Measurements from ENCODE around the gene SANBR.

DNA sequence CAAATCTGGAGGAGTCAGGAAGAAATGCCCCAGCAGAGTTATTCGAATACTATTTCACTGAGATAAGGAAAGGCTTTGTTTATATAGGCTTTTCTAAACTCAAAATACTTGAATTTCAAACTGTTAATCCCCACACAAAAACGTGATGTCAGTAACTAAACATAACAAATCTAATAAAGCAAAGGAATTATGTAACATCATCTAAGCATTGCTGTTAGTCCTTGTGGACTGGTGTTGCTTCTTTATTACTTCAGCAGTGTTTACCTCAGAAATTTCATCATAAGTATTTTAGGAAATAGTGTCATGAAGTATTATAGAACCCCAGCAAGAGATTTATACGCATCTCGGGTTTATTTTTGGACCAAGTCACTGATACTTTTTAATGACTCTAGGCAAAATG, 19.7 kb upstream of the SANBR start:
- TF ChIP-seq, protein P1, sequence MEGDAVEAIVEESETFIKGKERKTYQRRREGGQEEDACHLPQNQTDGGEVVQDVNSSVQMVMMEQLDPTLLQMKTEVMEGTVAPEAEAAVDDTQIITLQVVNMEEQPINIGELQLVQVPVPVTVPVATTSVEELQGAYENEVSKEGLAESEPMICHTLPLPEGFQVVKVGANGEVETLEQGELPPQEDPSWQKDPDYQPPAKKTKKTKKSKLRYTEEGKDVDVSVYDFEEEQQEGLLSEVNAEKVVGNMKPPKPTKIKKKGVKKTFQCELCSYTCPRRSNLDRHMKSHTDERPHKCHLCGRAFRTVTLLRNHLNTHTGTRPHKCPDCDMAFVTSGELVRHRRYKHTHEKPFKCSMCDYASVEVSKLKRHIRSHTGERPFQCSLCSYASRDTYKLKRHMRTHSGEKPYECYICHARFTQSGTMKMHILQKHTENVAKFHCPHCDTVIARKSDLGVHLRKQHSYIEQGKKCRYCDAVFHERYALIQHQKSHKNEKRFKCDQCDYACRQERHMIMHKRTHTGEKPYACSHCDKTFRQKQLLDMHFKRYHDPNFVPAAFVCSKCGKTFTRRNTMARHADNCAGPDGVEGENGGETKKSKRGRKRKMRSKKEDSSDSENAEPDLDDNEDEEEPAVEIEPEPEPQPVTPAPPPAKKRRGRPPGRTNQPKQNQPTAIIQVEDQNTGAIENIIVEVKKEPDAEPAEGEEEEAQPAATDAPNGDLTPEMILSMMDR (IDR thresholded peaks at IDR 0.05; ENCODE audit: poor library complexity, severe bottlenecking) = no peak
- TF ChIP-seq POLR2AphosphoS5 (IDR thresholded peaks at IDR 0.05) (no peak), SMC3 (conservative IDR thresholded peaks at IDR 0.05; ENCODE audit: poor library complexity) (no peak), EZH2 (IDR thresholded peaks at IDR 0.05; ENCODE audit: borderline replicate concordance, insufficient read depth, low read length, poor library complexity, severe bottlenecking) (no peak), EP300 (conservative IDR thresholded peaks at IDR 0.05; ENCODE audit: poor library complexity, severe bottlenecking) (no peak), RAD21 (conservative IDR thresholded peaks at IDR 0.05) (no peak), MXI1 (conservative IDR thresholded peaks at IDR 0.05; ENCODE audit: poor library complexity, severe bottlenecking) (no peak), TAF1 (IDR thresholded peaks at IDR 0.05; ENCODE audit: low read depth) (no peak)
